ENCODE data around the gene GRID2.
A peak's percentile ranks its signal among the peaks of the same experiment; 100 is the strongest.
"Not testable (repeated sequence)": the region's sequence is repeated elsewhere in the genome, so short reads cannot be mapped to it uniquely, and the experiment has no call there.

GRID2 gene

DNA sequence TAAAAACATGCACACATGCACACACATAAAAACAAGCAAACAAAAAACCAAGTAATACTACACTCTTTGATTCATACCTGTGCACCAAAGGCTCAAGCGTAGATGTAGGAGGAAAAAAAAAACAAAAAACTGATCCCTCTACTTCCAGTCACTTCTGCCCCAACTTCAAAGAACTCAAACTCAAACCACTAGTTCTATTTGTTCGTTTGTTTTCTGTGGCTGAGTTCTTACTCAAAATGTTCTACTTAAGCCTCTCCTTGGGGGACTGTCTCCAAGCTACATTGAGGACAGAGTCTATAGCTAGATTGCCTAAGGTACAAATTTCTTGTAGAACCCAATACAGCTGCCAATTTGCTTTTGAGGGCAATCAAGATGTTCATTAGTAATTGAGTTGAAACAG, 1353.8 kb downstream of the GRID2 start:
- DNase-seq (ENCODE audit: low read depth, low spot score): no peak

DNA sequence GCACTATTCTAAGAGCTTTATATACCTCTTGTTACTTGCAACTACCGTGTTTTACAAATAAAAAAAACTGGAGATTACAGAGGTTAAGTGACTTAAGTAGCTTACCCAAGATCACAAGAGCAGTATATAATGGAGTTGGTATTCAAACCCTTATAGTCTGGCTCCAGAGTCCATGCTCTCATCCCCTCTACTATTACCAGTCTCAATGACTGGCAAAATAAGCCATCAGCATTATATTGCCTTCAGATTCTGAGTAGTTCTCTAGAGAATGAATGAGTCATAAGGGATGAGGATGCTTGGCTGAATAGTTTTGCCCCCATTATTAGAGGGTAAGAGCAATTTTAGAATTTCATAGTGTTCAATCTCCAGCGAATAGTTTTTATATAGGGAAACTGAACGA, 1354.7 kb downstream of the GRID2 start:
- no peak for DNase-seq (ENCODE audit: low read depth, low spot score)

DNA sequence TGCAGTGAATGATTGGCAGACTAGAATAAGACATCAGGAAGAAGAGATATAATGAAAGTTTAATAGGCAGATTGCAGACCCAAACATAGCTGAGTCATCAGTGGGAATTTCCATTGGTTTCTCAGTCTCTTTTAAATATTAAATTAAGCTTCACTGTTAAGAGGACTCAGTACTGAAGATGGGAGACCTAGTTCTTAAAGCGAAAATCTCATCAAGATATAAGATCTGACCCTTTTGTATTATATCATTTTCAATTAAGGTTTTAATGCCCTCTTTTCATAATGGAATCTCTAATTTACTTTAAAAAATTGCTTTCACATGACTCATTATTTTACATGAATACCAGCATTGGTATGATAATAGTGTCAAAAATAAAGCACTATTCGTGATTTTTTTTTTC, 1355.9 kb downstream of the GRID2 start:
- DNase-seq (ENCODE audit: low read depth, low spot score): no peak

GRCh38 chr4:93660036-93660435, 1356.3 kb downstream of the GRID2 start:
- no peak for DNase-seq (ENCODE audit: low read depth, low spot score)

- no peak for DNase-seq (ENCODE audit: low read depth, low spot score)
Measured at GRCh38 chr4:93670434-93670833, 1366.7 kb downstream of the GRID2 start.

DNA sequence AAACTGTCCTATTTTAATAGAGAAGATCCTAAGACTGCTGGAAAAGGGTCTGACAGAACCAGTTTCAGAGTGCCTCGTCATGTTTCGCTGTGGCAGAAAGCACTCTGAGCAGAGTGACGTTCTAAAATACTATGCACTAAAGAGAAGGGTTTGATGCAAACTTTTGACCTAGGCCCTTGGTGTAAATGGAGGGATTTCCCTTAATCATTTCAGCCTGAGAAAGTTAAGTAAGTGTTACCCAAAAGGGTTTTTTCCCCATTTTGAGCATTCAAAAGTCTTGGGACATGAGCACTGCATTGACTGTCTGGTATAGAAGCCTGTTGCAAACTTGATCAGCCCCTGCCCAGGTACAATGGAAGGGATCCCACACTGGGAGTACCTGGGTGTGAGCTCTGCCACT, 1367.3 kb downstream of the GRID2 start:
- no peak for DNase-seq (ENCODE audit: low read depth, low spot score)

DNA sequence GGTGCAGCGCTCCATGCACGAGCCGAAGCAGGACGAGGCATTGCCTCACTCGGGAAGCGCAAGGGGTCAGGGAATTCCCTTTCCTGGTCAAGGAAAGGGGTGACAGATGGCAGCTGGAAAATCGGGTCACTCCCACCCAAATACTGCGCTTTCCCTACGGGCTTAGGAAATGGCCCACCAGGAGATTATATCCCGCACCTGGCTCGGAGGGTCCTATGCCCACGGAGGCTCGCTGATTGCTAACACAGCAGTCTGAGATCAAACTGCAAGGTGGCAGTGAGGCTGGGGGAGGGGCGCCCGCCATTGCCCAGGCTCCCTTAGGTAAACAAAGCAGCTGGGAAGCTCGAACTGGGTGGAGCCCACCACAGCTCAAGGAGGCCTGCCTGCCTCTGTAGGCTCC, 1373.2 kb downstream of the GRID2 start:
- not testable (repeated sequence) for DNase-seq (ENCODE audit: low read depth, low spot score)

DNA sequence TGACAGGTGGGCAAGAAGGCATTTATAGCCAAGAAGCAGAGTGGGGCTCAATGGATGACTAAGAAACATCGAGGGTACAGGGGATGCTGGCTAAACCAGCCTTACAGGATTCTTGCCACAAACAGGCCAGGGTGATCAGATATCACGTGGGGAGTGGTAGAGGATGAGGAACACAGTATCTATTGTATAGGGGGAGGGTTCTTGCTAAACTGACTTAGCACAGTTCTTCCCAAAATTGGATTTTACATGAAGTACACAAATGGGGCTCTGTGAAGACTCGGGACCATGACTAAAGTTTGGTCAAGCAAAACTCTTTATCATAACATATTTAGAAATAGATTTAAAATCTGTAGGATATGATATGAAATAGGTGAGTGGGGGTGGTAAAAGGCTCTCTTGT, 1380.8 kb downstream of the GRID2 start:
- peak; percentile 20 for DNase-seq (ENCODE audit: low read depth, low spot score)

DNA sequence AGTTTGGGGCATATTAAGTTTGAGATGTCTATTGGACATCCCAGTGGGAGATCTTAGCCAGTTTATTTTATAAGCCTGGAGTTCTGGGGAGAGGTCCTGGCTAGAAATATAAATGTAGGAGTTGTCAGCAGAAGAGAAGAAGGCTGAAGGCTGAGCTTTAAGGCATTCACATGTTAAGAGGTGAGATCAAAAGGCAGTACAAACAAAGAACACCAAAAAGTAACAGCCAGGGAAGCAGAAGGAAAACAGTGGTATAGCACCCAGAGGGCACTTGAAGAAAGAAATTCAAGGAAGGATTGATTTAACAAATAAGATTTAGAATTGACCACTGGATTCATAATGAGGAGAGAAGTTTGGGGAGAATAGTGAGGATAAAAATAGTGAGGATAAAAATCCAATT, 1383.5 kb downstream of the GRID2 start:
- DNase-seq (ENCODE audit: low read depth, low spot score): peak; percentile 8

GRCh38 chr4:93688978-93689377, 1385.2 kb downstream of the GRID2 start:
- DNase-seq (ENCODE audit: low read depth, low spot score): no peak

DNA sequence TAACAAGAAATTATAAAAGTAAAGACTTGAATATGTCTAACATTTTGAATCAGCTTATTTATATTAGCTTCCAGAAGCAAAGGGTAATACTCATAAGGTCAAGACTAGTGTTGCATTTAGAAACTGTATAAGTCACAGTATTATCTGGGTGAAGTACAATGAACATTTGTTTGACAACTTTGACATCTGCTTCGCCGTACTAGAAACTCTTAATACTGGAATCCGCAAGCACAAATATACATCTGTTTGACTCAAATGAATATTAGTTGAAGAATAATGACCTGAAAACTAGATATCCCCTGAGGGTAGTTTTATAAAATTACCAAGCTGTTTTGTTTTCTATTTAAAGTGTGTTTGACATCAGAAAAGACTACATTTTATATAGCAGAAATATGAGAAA, 1389.4 kb downstream of the GRID2 start:
- DNase-seq (ENCODE audit: low read depth, low spot score): no peak

- DNase-seq (ENCODE audit: low read depth, low spot score): no peak
Measured at GRCh38 chr4:93698686-93699085, 1394.9 kb downstream of the GRID2 start.

GRCh38 chr4:93700571-93700970, 1396.8 kb downstream of the GRID2 start:
- no peak for DNase-seq (ENCODE audit: low read depth, low spot score)

GRCh38 chr4:93710101-93710846, 1406.5 kb downstream of the GRID2 start:
- peak; percentile 58 for DNase-seq (ENCODE audit: low read depth, low spot score)

- DNase-seq (ENCODE audit: low read depth, low spot score): no peak
Measured at GRCh38 chr4:93710847-93711430, 1407.2 kb downstream of the GRID2 start.

DNA sequence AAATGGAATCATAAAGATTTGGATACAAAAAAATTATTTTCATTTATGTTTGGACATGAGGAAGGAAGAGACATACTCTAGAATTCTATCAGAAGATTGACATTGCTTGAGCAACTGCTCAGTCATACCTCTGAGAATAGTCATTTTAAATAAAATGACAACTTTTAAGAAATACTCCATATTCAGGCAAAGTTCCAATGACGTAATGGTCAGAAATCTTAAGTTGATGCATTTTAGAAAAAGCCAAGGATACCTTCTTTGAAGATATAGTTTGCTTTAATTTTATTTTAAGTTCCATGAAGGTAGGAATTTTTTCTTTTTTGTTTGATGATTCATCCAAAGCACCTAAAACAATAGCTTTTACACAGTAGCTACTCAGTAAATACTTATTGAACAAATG, 1414.5 kb downstream of the GRID2 start:
- no peak for DNase-seq (ENCODE audit: low read depth, low spot score)

GRCh38 chr4:93719552-93719951, 1415.8 kb downstream of the GRID2 start:
- DNase-seq (ENCODE audit: low read depth, low spot score): no peak

GRCh38 chr4:93722446-93722845, 1418.7 kb downstream of the GRID2 start:
- no peak for DNase-seq (ENCODE audit: low read depth, low spot score)

GRCh38 chr4:93730251-93730650, 1426.5 kb downstream of the GRID2 start:
- no peak for DNase-seq (ENCODE audit: low read depth, low spot score)

GRCh38 chr4:93730760-93731159, 1427.0 kb downstream of the GRID2 start:
- DNase-seq (ENCODE audit: low read depth, low spot score): peak; percentile 1

DNA sequence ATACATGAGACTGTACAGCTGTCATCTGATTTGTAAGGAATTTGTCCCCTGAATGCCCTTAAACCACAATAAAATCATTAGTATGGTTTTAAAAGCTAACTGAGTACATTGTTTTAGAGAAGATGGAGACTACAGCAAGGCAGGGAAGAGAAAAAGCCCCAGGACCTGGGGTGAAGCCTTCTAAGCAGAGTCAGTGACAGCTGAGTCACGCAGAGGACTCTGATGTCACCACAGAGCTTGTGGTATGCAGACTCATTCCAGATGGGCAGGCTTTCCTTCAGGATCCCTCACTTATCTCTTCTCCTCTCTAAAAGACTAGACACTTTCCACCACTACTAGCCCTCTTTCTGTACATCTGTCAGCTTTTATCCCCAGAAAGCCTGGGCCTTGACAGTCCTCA, 1427.7 kb downstream of the GRID2 start:
- DNase-seq (ENCODE audit: low read depth, low spot score): peak; percentile 10

- DNase-seq (ENCODE audit: low read depth, low spot score): no peak
Measured at GRCh38 chr4:93732509-93732908, 1428.7 kb downstream of the GRID2 start.

DNA sequence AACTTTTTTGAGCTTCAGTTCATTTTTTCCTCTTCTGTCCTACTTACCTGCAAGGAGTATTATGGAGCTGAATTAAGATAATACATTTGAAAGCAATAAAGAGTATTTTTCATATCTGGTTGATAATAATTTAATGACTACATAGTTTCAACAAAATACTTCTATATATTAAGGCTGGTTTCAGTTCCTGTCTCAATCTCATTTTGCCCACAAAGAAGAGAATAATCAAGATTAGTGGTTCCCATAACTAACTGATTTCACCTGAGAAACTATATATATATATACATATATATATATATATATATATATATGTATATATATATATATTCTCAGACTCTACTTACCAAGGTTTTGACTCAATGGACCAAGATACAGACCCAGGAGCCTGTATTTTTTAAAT, 1437.1 kb downstream of the GRID2 start:
- no peak for DNase-seq (ENCODE audit: low read depth, low spot score)

GRCh38 chr4:93743022-93743421, 1439.3 kb downstream of the GRID2 start:
- no peak for DNase-seq (ENCODE audit: low read depth, low spot score)

All from ELF-1 (cell line).